HCT116 (cell line): Measurements from ENCODE around the gene NT5C2.

ENCODE experiments used
- ZBTB33 ChIP-seq: IDR thresholded peaks from 2 replicates; pipeline ENCODE4 v1.6.1; 2011; ENCODE audit warnings: mild to moderate bottlenecking, low read length, moderate library complexity; ENCODE audit not compliant: insufficient replicate concordance; ENCODE audit errors: extremely low read depth
- TF ChIP-seq, protein P1 (sequence below), 3 experiments: fragments of 200-600 bp in 1 of 3; sonication (generic) in 1 of 3; IDR thresholded peaks in 2 of 3; conservative IDR thresholded peaks in 1 of 3; 2 replicates each; pipeline ENCODE4 v1.5.1; 2012 to 2017; ENCODE audit warnings: low read depth in 2 of 3, low read length in 2 of 3, antibody characterized with exemption in 1 of 3, borderline replicate concordance in 1 of 3, control low read depth in 1 of 3, mild to moderate bottlenecking in 1 of 3, mixed read lengths in 1 of 3, mixed run types in 1 of 3, moderate library complexity in 1 of 3; ENCODE audit not compliant: insufficient read depth in 1 of 3

GRCh38 chr10:103139803-103140202 is 53.3 kb downstream of the NT5C2 start:
- TF ChIP-seq ZBTB33: no peak
- TF ChIP-seq, protein P1, sequence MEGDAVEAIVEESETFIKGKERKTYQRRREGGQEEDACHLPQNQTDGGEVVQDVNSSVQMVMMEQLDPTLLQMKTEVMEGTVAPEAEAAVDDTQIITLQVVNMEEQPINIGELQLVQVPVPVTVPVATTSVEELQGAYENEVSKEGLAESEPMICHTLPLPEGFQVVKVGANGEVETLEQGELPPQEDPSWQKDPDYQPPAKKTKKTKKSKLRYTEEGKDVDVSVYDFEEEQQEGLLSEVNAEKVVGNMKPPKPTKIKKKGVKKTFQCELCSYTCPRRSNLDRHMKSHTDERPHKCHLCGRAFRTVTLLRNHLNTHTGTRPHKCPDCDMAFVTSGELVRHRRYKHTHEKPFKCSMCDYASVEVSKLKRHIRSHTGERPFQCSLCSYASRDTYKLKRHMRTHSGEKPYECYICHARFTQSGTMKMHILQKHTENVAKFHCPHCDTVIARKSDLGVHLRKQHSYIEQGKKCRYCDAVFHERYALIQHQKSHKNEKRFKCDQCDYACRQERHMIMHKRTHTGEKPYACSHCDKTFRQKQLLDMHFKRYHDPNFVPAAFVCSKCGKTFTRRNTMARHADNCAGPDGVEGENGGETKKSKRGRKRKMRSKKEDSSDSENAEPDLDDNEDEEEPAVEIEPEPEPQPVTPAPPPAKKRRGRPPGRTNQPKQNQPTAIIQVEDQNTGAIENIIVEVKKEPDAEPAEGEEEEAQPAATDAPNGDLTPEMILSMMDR (IDR thresholded peaks at IDR 0.05 in 2 of 3, conservative IDR thresholded peaks at IDR 0.05 in 1 of 3; ENCODE audit: borderline replicate concordance in 1 of 3, insufficient read depth in 1 of 3, low read depth in 2 of 3, low read length in 2 of 3): no peak
